Measurements from ENCODE around the gene MITD1. TPM values are rescaled to one million over a fixed set of nuclear protein-coding genes. Genes with fewer than 3 reads are reported as not detected.

MITD1 gene
- total RNA-seq, 1 experiment from 2014 or later = 22.3 TPM

DNA sequence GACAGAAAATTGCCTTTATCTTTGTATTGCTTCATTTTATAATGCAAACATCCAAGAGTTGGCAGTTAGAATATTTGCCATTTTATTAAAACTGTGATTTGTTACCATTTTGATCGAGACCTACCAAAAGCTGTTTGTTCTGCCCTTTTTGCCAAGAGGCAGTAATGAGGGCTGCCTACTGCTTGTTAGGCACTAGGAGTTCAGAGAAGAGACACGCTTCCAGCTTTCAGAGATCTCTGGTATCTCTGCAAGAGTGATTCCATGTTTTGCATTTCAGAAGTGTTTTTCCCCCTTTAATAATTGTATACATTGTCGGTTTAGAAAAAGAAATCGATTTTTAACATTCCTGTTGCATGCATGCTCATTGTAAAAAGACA, 754 bp upstream of the MITD1 start:
- CTCF ChIA-PET = interaction anchor here (0.7 kb wide), 1 partner anchor 246 kb away, joined by 4 read pairs; the partner anchor contains the start of gene CRACDL
- peak overlapping the region; percentile 68 for H3K27ac ChIP-seq (ENCODE audit: low read depth, low read length, poor library complexity, severe bottlenecking)
- BruUV-seq (replicated peaks) = no TSS peak

DNA sequence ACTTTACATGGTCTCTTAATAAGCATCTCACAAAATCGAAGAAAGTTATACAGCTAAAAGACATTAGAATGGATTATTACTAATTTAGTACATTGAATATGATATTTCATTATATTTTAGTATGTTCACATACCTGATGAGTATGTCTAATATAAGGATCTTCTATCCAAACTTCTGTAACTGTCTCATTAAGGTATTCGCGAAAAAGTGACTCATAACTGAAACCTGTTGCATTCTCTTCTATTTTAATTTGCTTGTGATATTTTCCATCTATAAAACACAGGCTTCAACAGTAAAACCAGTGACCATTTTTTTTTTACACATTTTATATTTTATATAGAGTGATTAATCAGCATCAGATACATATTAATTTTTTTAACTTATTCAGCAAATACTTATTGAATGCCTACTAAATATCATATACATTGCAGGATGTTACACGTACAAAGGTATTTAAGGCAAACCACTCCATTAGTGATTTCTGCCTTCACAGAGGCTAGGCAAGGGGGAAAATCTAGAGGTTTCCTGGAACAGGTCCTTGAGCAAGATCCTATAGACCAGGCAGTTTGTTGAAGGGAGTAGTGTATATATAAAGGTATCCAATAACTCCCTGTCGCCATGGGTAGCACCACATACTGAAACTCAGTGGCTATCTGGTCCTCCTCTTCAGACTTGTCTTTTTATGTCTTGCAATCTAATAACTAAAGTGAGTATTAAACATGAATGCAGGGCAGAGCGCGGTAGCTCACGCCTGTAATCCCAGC, 9.3 kb downstream of the MITD1 start:
- H3K4me3 ChIP-seq (ENCODE audit: low read depth, low read length, poor library complexity, severe bottlenecking) = no peak overlapping the region
- ChIA-PET CTCF (no interaction called here), POLR2A (ENCODE audit: low non-redundant PET) (no interaction called here)
- H3K27ac ChIP-seq (ENCODE audit: low read depth, low read length, poor library complexity, severe bottlenecking) = no peak overlapping the region
- no peaks in the 10 kb centered on the region for H3K4me1 ChIP-seq (ENCODE audit: insufficient read depth, low read length, poor library complexity, severe bottlenecking)
- H3K36me3 ChIP-seq (ENCODE audit: insufficient read depth, low read length, poor library complexity, severe bottlenecking) = peaks cover 20% of the 10 kb centered on the region
- intact Hi-C loops (cut with micrococcal nuclease; ENCODE audit: unreplicated experiment) = no loop called here
- H3K27me3 ChIP-seq (replicated peaks; ENCODE audit: insufficient read depth, low read depth, low read length, poor library complexity) = no peaks in the 10 kb centered on the region
- TF ChIP-seq, protein P1, sequence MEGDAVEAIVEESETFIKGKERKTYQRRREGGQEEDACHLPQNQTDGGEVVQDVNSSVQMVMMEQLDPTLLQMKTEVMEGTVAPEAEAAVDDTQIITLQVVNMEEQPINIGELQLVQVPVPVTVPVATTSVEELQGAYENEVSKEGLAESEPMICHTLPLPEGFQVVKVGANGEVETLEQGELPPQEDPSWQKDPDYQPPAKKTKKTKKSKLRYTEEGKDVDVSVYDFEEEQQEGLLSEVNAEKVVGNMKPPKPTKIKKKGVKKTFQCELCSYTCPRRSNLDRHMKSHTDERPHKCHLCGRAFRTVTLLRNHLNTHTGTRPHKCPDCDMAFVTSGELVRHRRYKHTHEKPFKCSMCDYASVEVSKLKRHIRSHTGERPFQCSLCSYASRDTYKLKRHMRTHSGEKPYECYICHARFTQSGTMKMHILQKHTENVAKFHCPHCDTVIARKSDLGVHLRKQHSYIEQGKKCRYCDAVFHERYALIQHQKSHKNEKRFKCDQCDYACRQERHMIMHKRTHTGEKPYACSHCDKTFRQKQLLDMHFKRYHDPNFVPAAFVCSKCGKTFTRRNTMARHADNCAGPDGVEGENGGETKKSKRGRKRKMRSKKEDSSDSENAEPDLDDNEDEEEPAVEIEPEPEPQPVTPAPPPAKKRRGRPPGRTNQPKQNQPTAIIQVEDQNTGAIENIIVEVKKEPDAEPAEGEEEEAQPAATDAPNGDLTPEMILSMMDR (conservative IDR thresholded peaks at IDR 0.05; ENCODE audit: low read depth, low read length) = no peak
- TF ChIP-seq EZH2 (IDR thresholded peaks at IDR 0.05; ENCODE audit: borderline replicate concordance, low read depth, low read length, poor library complexity, severe bottlenecking) = no peak
- H3K9me3 ChIP-seq (ENCODE audit: low read depth, low read length, poor library complexity, severe bottlenecking) = no peaks in the 10 kb centered on the region
- no peak for DNase-seq (ENCODE audit: low spot score)
- BruUV-seq (replicated peaks) = no TSS peak

More for the DNA sequence above, 754 bp upstream of the MITD1 start:
- H3K36me3 ChIP-seq (ENCODE audit: insufficient read depth, low read length, poor library complexity, severe bottlenecking) = no peaks in the 10 kb centered on the region
- H3K9me3 ChIP-seq (ENCODE audit: low read depth, low read length, poor library complexity, severe bottlenecking) = no peaks in the 10 kb centered on the region
- POLR2A ChIA-PET (ENCODE audit: low non-redundant PET) = no interaction called here
- TF ChIP-seq, protein P1 (conservative IDR thresholded peaks at IDR 0.05; ENCODE audit: low read depth, low read length) = no peak
- TF ChIP-seq EZH2 (IDR thresholded peaks at IDR 0.05; ENCODE audit: borderline replicate concordance, low read depth, low read length, poor library complexity, severe bottlenecking) = no peak
- peaks cover 13% of the 10 kb centered on the region for H3K4me1 ChIP-seq (ENCODE audit: insufficient read depth, low read length, poor library complexity, severe bottlenecking)
- H3K4me3 ChIP-seq (ENCODE audit: low read depth, low read length, poor library complexity, severe bottlenecking) = peak overlapping the region; percentile 81
- DNase-seq (ENCODE audit: low spot score) = peak; percentile 28
- no peaks in the 10 kb centered on the region for H3K27me3 ChIP-seq (replicated peaks; ENCODE audit: insufficient read depth, low read depth, low read length, poor library complexity)
- intact Hi-C loops (cut with micrococcal nuclease; ENCODE audit: unreplicated experiment) = loop anchor here (1.0 to 2.0 kb wide), 3 partner anchors 27 to 309 kb away; partner anchors contain the start of genes LIPT1, REV1, TSGA10 and TXNDC9

DNA sequence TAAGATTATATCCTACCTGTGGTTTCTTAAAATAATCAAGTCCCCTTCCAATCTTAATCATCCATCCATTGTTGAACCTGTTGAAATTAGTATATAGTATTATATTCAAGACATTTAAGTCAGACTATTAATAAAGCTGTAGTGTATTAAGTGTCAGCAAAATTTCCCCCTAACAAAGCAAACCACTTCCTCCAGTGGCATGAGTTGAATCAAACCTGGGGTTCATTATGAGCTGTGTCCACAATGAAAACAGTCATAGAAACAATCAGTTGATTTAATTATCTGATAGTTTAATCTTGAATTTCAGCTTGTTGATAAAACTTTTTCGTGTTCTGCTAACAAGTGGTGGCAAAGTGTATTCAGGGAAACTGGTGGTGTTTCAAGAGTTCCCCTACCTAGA, 11.3 kb downstream of the MITD1 start:
- H3K27me3 ChIP-seq (replicated peaks; ENCODE audit: insufficient read depth, low read depth, low read length, poor library complexity) = no peaks in the 10 kb centered on the region
- TF ChIP-seq, protein P1 (conservative IDR thresholded peaks at IDR 0.05; ENCODE audit: low read depth, low read length) = no peak
- no peak for TF ChIP-seq EZH2 (IDR thresholded peaks at IDR 0.05; ENCODE audit: borderline replicate concordance, low read depth, low read length, poor library complexity, severe bottlenecking)
- no peak overlapping the region for H3K4me3 ChIP-seq (ENCODE audit: low read depth, low read length, poor library complexity, severe bottlenecking)
- peaks cover 20% of the 10 kb centered on the region for H3K36me3 ChIP-seq (ENCODE audit: insufficient read depth, low read length, poor library complexity, severe bottlenecking)
- H3K27ac ChIP-seq (ENCODE audit: low read depth, low read length, poor library complexity, severe bottlenecking) = no peak overlapping the region
- CTCF ChIA-PET = no interaction called here
- H3K4me1 ChIP-seq (ENCODE audit: insufficient read depth, low read length, poor library complexity, severe bottlenecking) = no peaks in the 10 kb centered on the region
- intact Hi-C loops (cut with micrococcal nuclease; ENCODE audit: unreplicated experiment) = no loop called here
- DNase-seq (ENCODE audit: low spot score) = no peak
- no peaks in the 10 kb centered on the region for H3K9me3 ChIP-seq (ENCODE audit: low read depth, low read length, poor library complexity, severe bottlenecking)
- no TSS peak for BruUV-seq (replicated peaks)
- POLR2A ChIA-PET (ENCODE audit: low non-redundant PET) = no interaction called here
